ENCODE results near the gene ZPBP.
A peak's percentile ranks its signal among the peaks of the same experiment; 100 is the strongest.

DNA sequence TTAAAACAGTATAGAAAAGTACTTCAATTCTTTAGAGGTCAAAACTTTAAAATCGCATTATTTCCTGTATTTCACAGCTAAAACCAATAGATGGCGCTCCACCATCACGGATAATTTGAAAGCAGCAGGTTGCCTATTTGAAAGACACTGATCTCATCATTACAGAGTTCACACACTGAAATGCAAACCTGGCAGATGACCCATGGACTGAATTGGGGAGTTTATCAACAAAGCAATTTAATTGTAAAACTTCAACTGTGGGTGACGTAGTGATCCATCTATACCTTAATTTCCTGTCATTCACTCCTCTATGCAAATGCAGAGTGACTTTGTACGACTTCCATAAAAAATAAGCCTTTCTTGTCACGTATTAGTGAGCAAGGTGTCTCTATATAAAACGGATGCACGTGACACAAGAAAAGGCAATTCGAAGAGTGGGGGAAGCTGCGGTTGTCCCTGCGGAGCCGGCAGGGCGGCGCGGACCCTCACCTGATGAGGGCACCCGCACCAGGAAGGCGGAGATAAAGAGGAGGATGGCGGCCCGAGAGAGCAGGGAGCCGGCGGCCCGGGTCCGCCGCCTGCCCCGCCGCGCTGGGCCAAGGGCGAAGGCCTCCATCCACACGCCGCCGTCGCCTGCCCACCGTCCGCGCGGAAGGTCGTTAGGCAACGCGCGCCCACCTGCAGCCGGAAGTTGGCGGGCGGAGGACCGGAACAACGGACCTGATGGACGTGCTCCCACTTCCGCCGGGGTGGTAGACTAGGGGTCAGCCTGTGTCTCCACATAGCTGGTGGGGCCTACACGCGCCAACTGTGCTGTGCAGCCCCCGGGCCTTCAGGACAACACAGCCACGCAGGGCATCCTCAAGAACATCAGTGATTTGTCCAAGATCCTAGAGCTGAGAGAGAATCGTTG is at the start of gene ZPBP:
- TF ChIP-seq, protein P1, sequence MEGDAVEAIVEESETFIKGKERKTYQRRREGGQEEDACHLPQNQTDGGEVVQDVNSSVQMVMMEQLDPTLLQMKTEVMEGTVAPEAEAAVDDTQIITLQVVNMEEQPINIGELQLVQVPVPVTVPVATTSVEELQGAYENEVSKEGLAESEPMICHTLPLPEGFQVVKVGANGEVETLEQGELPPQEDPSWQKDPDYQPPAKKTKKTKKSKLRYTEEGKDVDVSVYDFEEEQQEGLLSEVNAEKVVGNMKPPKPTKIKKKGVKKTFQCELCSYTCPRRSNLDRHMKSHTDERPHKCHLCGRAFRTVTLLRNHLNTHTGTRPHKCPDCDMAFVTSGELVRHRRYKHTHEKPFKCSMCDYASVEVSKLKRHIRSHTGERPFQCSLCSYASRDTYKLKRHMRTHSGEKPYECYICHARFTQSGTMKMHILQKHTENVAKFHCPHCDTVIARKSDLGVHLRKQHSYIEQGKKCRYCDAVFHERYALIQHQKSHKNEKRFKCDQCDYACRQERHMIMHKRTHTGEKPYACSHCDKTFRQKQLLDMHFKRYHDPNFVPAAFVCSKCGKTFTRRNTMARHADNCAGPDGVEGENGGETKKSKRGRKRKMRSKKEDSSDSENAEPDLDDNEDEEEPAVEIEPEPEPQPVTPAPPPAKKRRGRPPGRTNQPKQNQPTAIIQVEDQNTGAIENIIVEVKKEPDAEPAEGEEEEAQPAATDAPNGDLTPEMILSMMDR (IDR thresholded peaks at IDR 0.05), result peak; percentile 45 to 52
- TF ChIP-seq EP300 (IDR thresholded peaks at IDR 0.05) (no peak), POLR2A (IDR thresholded peaks at IDR 0.05) (no peak), POLR2AphosphoS5 (IDR thresholded peaks at IDR 0.05) (no peak)
